Measurements from ENCODE around the gene UBE2J1.
"Not testable (repeated sequence)": the region's sequence is repeated elsewhere in the genome, so short reads cannot be mapped to it uniquely, and the experiment has no call there.

UBE2J1 gene

GRCh38 chr6:89311530-89311852, 41.0 kb downstream of the UBE2J1 start:
- Histone ChIP-seq H3K4me3 (ENCODE audit: low read length) (no peak overlapping the region), H3K9ac (ENCODE audit: low read length) (peak overlapping the region; percentile 56), H3K36me3 (ENCODE audit: control insufficient read depth, insufficient read depth, low read length) (no peaks in the 10 kb centered on the region), H3K9me3 (ENCODE audit: control insufficient read depth, low read length) (no peaks in the 10 kb centered on the region), H3K4me1 (ENCODE audit: control insufficient read depth, insufficient read depth, low read length) (peaks cover 18% of the 10 kb centered on the region), H3K27me3 (ENCODE audit: control insufficient read depth, insufficient read depth, low read length) (no peaks in the 10 kb centered on the region)

- no peaks in the 10 kb centered on the region for H3K36me3 ChIP-seq (ENCODE audit: control insufficient read depth, insufficient read depth, low read length)
- no peaks in the 10 kb centered on the region for H3K27me3 ChIP-seq (ENCODE audit: control insufficient read depth, insufficient read depth, low read length)
- peaks cover 18% of the 10 kb centered on the region for H3K4me1 ChIP-seq (ENCODE audit: control insufficient read depth, insufficient read depth, low read length)
- H3K4me3 ChIP-seq (ENCODE audit: low read length), result no peak overlapping the region
- no peaks in the 10 kb centered on the region for H3K9me3 ChIP-seq (ENCODE audit: control insufficient read depth, low read length)
- H3K9ac ChIP-seq (ENCODE audit: low read length), result no peak overlapping the region
These were observed 41.6 kb downstream of the UBE2J1 start for GRCh38 chr6:89310929-89311328.

- Histone ChIP-seq H3K27me3 (ENCODE audit: control insufficient read depth, insufficient read depth, low read length) (no peaks in the 10 kb centered on the region), H3K4me1 (ENCODE audit: control insufficient read depth, insufficient read depth, low read length) (peaks cover 18% of the 10 kb centered on the region), H3K9ac (ENCODE audit: low read length) (no peak overlapping the region)
These were observed 43.8 kb downstream of the UBE2J1 start for GRCh38 chr6:89308525-89309395.

GRCh38 chr6:89304517-89304916, 48.0 kb downstream of the UBE2J1 start:
- H3K9ac ChIP-seq (ENCODE audit: low read length), result not testable (repeated sequence)

More at GRCh38 chr6:89308525-89309395, 43.8 kb downstream of the UBE2J1 start:
- H3K36me3 ChIP-seq (ENCODE audit: control insufficient read depth, insufficient read depth, low read length), result no peaks in the 10 kb centered on the region
- no peaks in the 10 kb centered on the region for H3K9me3 ChIP-seq (ENCODE audit: control insufficient read depth, low read length)
- H3K4me3 ChIP-seq (ENCODE audit: low read length), result no peak overlapping the region

GRCh38 chr6:89302936-89303335, 49.6 kb downstream of the UBE2J1 start:
- Histone ChIP-seq H3K27me3 (ENCODE audit: control insufficient read depth, insufficient read depth, low read length) (no peaks in the 10 kb centered on the region), H3K9ac (ENCODE audit: low read length) (no peak overlapping the region), H3K9me3 (ENCODE audit: control insufficient read depth, low read length) (no peaks in the 10 kb centered on the region), H3K36me3 (ENCODE audit: control insufficient read depth, insufficient read depth, low read length) (no peaks in the 10 kb centered on the region), H3K4me3 (ENCODE audit: low read length) (no peak overlapping the region), H3K4me1 (ENCODE audit: control insufficient read depth, insufficient read depth, low read length) (peaks cover 15% of the 10 kb centered on the region)

More at GRCh38 chr6:89304517-89304916, 48.0 kb downstream of the UBE2J1 start:
- H3K36me3 ChIP-seq (ENCODE audit: control insufficient read depth, insufficient read depth, low read length); H3K9me3 ChIP-seq (ENCODE audit: control insufficient read depth, low read length); H3K4me3 ChIP-seq (ENCODE audit: low read length); H3K4me1 ChIP-seq (ENCODE audit: control insufficient read depth, insufficient read depth, low read length); H3K27me3 ChIP-seq (ENCODE audit: control insufficient read depth, insufficient read depth, low read length): not testable (repeated sequence)

GRCh38 chr6:89302195-89302770, 50.2 kb downstream of the UBE2J1 start:
- H3K4me1 ChIP-seq (ENCODE audit: control insufficient read depth, insufficient read depth, low read length), result peaks cover 21% of the 10 kb centered on the region
- H3K9ac ChIP-seq (ENCODE audit: low read length), result no peak overlapping the region
- no peaks in the 10 kb centered on the region for H3K36me3 ChIP-seq (ENCODE audit: control insufficient read depth, insufficient read depth, low read length)
- H3K27me3 ChIP-seq (ENCODE audit: control insufficient read depth, insufficient read depth, low read length), result no peaks in the 10 kb centered on the region
- no peaks in the 10 kb centered on the region for H3K9me3 ChIP-seq (ENCODE audit: control insufficient read depth, low read length)
- H3K4me3 ChIP-seq (ENCODE audit: low read length), result no peak overlapping the region

- H3K36me3 ChIP-seq (ENCODE audit: control insufficient read depth, insufficient read depth, low read length), result no peaks in the 10 kb centered on the region
- no peaks in the 10 kb centered on the region for H3K9me3 ChIP-seq (ENCODE audit: control insufficient read depth, low read length)
- H3K27me3 ChIP-seq (ENCODE audit: control insufficient read depth, insufficient read depth, low read length), result no peaks in the 10 kb centered on the region
- H3K4me3 ChIP-seq (ENCODE audit: low read length), result no peak overlapping the region
- H3K9ac ChIP-seq (ENCODE audit: low read length), result no peak overlapping the region
- peaks cover 22% of the 10 kb centered on the region for H3K4me1 ChIP-seq (ENCODE audit: control insufficient read depth, insufficient read depth, low read length)
These were observed 50.8 kb downstream of the UBE2J1 start for GRCh38 chr6:89301586-89302194.

GRCh38 chr6:89299466-89299850, 53.1 kb downstream of the UBE2J1 start:
- no peaks in the 10 kb centered on the region for H3K9me3 ChIP-seq (ENCODE audit: control insufficient read depth, low read length)
- no peak overlapping the region for H3K9ac ChIP-seq (ENCODE audit: low read length)
- no peaks in the 10 kb centered on the region for H3K27me3 ChIP-seq (ENCODE audit: control insufficient read depth, insufficient read depth, low read length)
- H3K4me3 ChIP-seq (ENCODE audit: low read length), result no peak overlapping the region
- peaks cover 22% of the 10 kb centered on the region for H3K4me1 ChIP-seq (ENCODE audit: control insufficient read depth, insufficient read depth, low read length)
- H3K36me3 ChIP-seq (ENCODE audit: control insufficient read depth, insufficient read depth, low read length), result no peaks in the 10 kb centered on the region

- peaks cover 22% of the 10 kb centered on the region for H3K4me1 ChIP-seq (ENCODE audit: control insufficient read depth, insufficient read depth, low read length)
- no peak overlapping the region for H3K4me3 ChIP-seq (ENCODE audit: low read length)
- H3K9me3 ChIP-seq (ENCODE audit: control insufficient read depth, low read length), result no peaks in the 10 kb centered on the region
- H3K9ac ChIP-seq (ENCODE audit: low read length), result no peak overlapping the region
- no peaks in the 10 kb centered on the region for H3K27me3 ChIP-seq (ENCODE audit: control insufficient read depth, insufficient read depth, low read length)
- no peaks in the 10 kb centered on the region for H3K36me3 ChIP-seq (ENCODE audit: control insufficient read depth, insufficient read depth, low read length)
These were observed 53.6 kb downstream of the UBE2J1 start for GRCh38 chr6:89298680-89299465.

- H3K9me3 ChIP-seq (ENCODE audit: control insufficient read depth, low read length), result no peaks in the 10 kb centered on the region
- H3K9ac ChIP-seq (ENCODE audit: low read length), result no peak overlapping the region
- peaks cover 22% of the 10 kb centered on the region for H3K4me1 ChIP-seq (ENCODE audit: control insufficient read depth, insufficient read depth, low read length)
- no peaks in the 10 kb centered on the region for H3K36me3 ChIP-seq (ENCODE audit: control insufficient read depth, insufficient read depth, low read length)
- no peaks in the 10 kb centered on the region for H3K27me3 ChIP-seq (ENCODE audit: control insufficient read depth, insufficient read depth, low read length)
- H3K4me3 ChIP-seq (ENCODE audit: low read length), result no peak overlapping the region
These were observed 54.7 kb downstream of the UBE2J1 start for GRCh38 chr6:89297695-89298351.

- Histone ChIP-seq H3K36me3 (ENCODE audit: control insufficient read depth, insufficient read depth, low read length) (no peaks in the 10 kb centered on the region), H3K4me3 (ENCODE audit: low read length) (no peak overlapping the region), H3K27me3 (ENCODE audit: control insufficient read depth, insufficient read depth, low read length) (no peaks in the 10 kb centered on the region), H3K9ac (ENCODE audit: low read length) (no peak overlapping the region), H3K9me3 (ENCODE audit: control insufficient read depth, low read length) (no peaks in the 10 kb centered on the region), H3K4me1 (ENCODE audit: control insufficient read depth, insufficient read depth, low read length) (peaks cover 22% of the 10 kb centered on the region)
These were observed 56.5 kb downstream of the UBE2J1 start for GRCh38 chr6:89295981-89296380.
